HG03025 (cell line): ENCODE results near the gene NAGA.

Source experiments
- ATAC-seq: cut with Tn5 transposase; IDR thresholded peaks from one replicate; pipeline ENCODE4 v1.9.1; 2021; ENCODE audit warnings: mild to moderate bottlenecking, moderate library complexity; ENCODE audit not compliant: unreplicated experiment, low FRiP score

NAGA gene

GRCh38 chr22:42052765-42053164 is 17.8 kb downstream of the NAGA start:
- ATAC-seq = no peak

- ATAC-seq = no peak
Observed at GRCh38 chr22:42050641-42051180, 19.9 kb downstream of the NAGA start.

- no peak for ATAC-seq
Observed at GRCh38 chr22:42041784-42042183, 28.8 kb downstream of the NAGA start.

- no peak for ATAC-seq
Observed at GRCh38 chr22:42039271-42039670, 31.3 kb downstream of the NAGA start.

- no peak for ATAC-seq
Observed at GRCh38 chr22:42035256-42035655, 35.4 kb downstream of the NAGA start.

GRCh38 chr22:42033263-42034181 is 37.1 kb downstream of the NAGA start:
- ATAC-seq = no peak

- no peak for ATAC-seq
Observed at GRCh38 chr22:42026705-42027104, 43.9 kb downstream of the NAGA start.

- ATAC-seq = no peak
Observed at GRCh38 chr22:42025421-42025820, 45.2 kb downstream of the NAGA start.

GRCh38 chr22:42022162-42022847 is 48.3 kb downstream of the NAGA start:
- no peak for ATAC-seq

- no peak for ATAC-seq
Observed at GRCh38 chr22:42021571-42021970, 49.0 kb downstream of the NAGA start.

GRCh38 chr22:42018224-42018623 is 52.4 kb downstream of the NAGA start:
- no peak for ATAC-seq

- no peak for ATAC-seq
Observed at GRCh38 chr22:42016111-42016510, 54.5 kb downstream of the NAGA start.

GRCh38 chr22:42013385-42013784 is 57.2 kb downstream of the NAGA start:
- ATAC-seq = no peak

- ATAC-seq = no peak
Observed at GRCh38 chr22:42010778-42011177, 59.8 kb downstream of the NAGA start.
